ENCODE results near the gene PCDHGA6.

PCDHGA6 gene

GRCh38 chr5:141422742-141423291, 49.1 kb downstream of the PCDHGA6 start:
- no peak for DNase-seq

GRCh38 chr5:141427783-141428426, 54.2 kb downstream of the PCDHGA6 start:
- DNase-seq: no peak
